ENCODE results near the gene LRRC26.

- TF ChIP-seq, protein P1, sequence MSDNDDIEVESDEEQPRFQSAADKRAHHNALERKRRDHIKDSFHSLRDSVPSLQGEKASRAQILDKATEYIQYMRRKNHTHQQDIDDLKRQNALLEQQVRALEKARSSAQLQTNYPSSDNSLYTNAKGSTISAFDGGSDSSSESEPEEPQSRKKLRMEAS (CRISPR knock-in tag; IDR thresholded peaks at IDR 0.05): no peak
- TF ChIP-seq E2F4 (CRISPR knock-in tag; IDR thresholded peaks at IDR 0.05; ENCODE audit: borderline replicate concordance, low read depth): no peak
- TF ChIP-seq, protein P2, sequence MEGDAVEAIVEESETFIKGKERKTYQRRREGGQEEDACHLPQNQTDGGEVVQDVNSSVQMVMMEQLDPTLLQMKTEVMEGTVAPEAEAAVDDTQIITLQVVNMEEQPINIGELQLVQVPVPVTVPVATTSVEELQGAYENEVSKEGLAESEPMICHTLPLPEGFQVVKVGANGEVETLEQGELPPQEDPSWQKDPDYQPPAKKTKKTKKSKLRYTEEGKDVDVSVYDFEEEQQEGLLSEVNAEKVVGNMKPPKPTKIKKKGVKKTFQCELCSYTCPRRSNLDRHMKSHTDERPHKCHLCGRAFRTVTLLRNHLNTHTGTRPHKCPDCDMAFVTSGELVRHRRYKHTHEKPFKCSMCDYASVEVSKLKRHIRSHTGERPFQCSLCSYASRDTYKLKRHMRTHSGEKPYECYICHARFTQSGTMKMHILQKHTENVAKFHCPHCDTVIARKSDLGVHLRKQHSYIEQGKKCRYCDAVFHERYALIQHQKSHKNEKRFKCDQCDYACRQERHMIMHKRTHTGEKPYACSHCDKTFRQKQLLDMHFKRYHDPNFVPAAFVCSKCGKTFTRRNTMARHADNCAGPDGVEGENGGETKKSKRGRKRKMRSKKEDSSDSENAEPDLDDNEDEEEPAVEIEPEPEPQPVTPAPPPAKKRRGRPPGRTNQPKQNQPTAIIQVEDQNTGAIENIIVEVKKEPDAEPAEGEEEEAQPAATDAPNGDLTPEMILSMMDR (IDR thresholded peaks at IDR 0.05): no peak
- TF ChIP-seq E2F5 (CRISPR knock-in tag; IDR thresholded peaks at IDR 0.05): no peak
- TF ChIP-seq FOXJ3 (CRISPR knock-in tag; IDR thresholded peaks at IDR 0.05; ENCODE audit: borderline replicate concordance): no peak
- no peak for TF ChIP-seq ELF4 (CRISPR knock-in tag; IDR thresholded peaks at IDR 0.05; ENCODE audit: low read depth)
- no peak for TF ChIP-seq NFE2L1 (CRISPR knock-in tag; IDR thresholded peaks at IDR 0.05)
- no peak for TF ChIP-seq PREB (CRISPR knock-in tag; IDR thresholded peaks at IDR 0.05; ENCODE audit: borderline replicate concordance)
- TF ChIP-seq CBFB (CRISPR knock-in tag; IDR thresholded peaks at IDR 0.05; ENCODE audit: low read depth): no peak
- no peak for TF ChIP-seq NFYB (CRISPR knock-in tag; conservative IDR thresholded peaks at IDR 0.05; ENCODE audit: low read depth)
- TF ChIP-seq USF2 (CRISPR knock-in tag; IDR thresholded peaks at IDR 0.05): no peak
Observed at GRCh38 chr9:137195525-137196220, 25.8 kb upstream of the LRRC26 start.
